ENCODE results near the gene TBXAS1.

Gene TBXAS1

GRCh38 chr7:140008755-140009610, 179.9 kb downstream of the TBXAS1 start:
- DNase-seq (ENCODE audit: low read depth, low spot score), result no peak
- in situ Hi-C loops (cut with HindIII; ENCODE audit: low sequenced_read_pairs), result loop anchor here (25.0 kb wide), 1 partner anchor 397 kb away; no protein-coding TSS in a partner anchor
- no peak for TF ChIP-seq CTCF (IDR thresholded peaks at IDR 0.05; ENCODE audit: low read depth, low read length)
- H3K4me3 ChIP-seq (ENCODE audit: low read depth, low read length), result no peak overlapping the region

- no peak for TF ChIP-seq CTCF (IDR thresholded peaks at IDR 0.05; ENCODE audit: low read depth, low read length)
- in situ Hi-C loops (cut with HindIII; ENCODE audit: low sequenced_read_pairs), result loop anchor here (25.0 kb wide), 1 partner anchor 397 kb away; no protein-coding TSS in a partner anchor
- no peak overlapping the region for H3K4me3 ChIP-seq (ENCODE audit: low read depth, low read length)
- no peak for DNase-seq (ENCODE audit: low read depth, low spot score)
Observed at GRCh38 chr7:140009735-140010134, 180.7 kb downstream of the TBXAS1 start.

GRCh38 chr7:140010194-140010895, 181.3 kb downstream of the TBXAS1 start:
- no peak for TF ChIP-seq CTCF (IDR thresholded peaks at IDR 0.05; ENCODE audit: low read depth, low read length)
- no peak overlapping the region for H3K4me3 ChIP-seq (ENCODE audit: low read depth, low read length)
- in situ Hi-C loops (cut with HindIII; ENCODE audit: low sequenced_read_pairs), result loop anchor here (25.0 kb wide), 1 partner anchor 398 kb away; no protein-coding TSS in a partner anchor
- DNase-seq (ENCODE audit: low read depth, low spot score), result no peak

GRCh38 chr7:140013676-140014075, 184.6 kb downstream of the TBXAS1 start:
- no peak for DNase-seq (ENCODE audit: low read depth, low spot score)
- no peak for TF ChIP-seq CTCF (IDR thresholded peaks at IDR 0.05; ENCODE audit: low read depth, low read length)
- in situ Hi-C loops (cut with HindIII; ENCODE audit: low sequenced_read_pairs), result loop anchor here (25.0 kb wide), 1 partner anchor 401 kb away; no protein-coding TSS in a partner anchor
- no peak overlapping the region for H3K4me3 ChIP-seq (ENCODE audit: low read depth, low read length)

- in situ Hi-C loops (cut with HindIII; ENCODE audit: low sequenced_read_pairs), result loop anchor here (25.0 kb wide), 1 partner anchor 402 kb away; no protein-coding TSS in a partner anchor
- no peak overlapping the region for H3K4me3 ChIP-seq (ENCODE audit: low read depth, low read length)
- no peak for TF ChIP-seq CTCF (IDR thresholded peaks at IDR 0.05; ENCODE audit: low read depth, low read length)
- DNase-seq (ENCODE audit: low read depth, low spot score), result no peak
Observed at GRCh38 chr7:140014123-140014522, 185.1 kb downstream of the TBXAS1 start.

GRCh38 chr7:140015471-140015970, 186.5 kb downstream of the TBXAS1 start:
- no peak overlapping the region for H3K4me3 ChIP-seq (ENCODE audit: low read depth, low read length)
- TF ChIP-seq CTCF (IDR thresholded peaks at IDR 0.05; ENCODE audit: low read depth, low read length), result no peak
- in situ Hi-C loops (cut with HindIII; ENCODE audit: low sequenced_read_pairs), result loop anchor here (25.0 kb wide), 1 partner anchor 403 kb away; no protein-coding TSS in a partner anchor
- DNase-seq (ENCODE audit: low read depth, low spot score), result no peak

Data from astrocyte of the spinal cord (primary cell).